Endometrial microvascular endothelial cells (primary cell): ENCODE data around the gene RAD51B. TPM values are rescaled to one million over a fixed set of nuclear protein-coding genes. Genes with fewer than 3 reads are reported as not detected.
"Not testable (repeated sequence)": the region's sequence is repeated elsewhere in the genome, so short reads cannot be mapped to it uniquely, and the experiment has no call there.

Experiments used
- in situ Hi-C: cut with HindIII; loops from 2 replicates; pipeline ENCODE4 v1.10.0; 2017; ENCODE audit warnings: low sequenced_read_pairs, low pct_unique_long_range_greater_than_20kb; ENCODE audit errors: inconsistent ontology term
- total RNA-seq: library from RNA; depleted of rRNA; stranded (reverse); fragments of >200 nt; gene quantifications from one replicate; pipeline ENCODE4 v1.2.3, GENCODE V29; 2015; ENCODE audit errors: inconsistent ontology term

RAD51B gene
- total RNA-seq, 1 donor from 2014 or later: 16.4 TPM

DNA sequence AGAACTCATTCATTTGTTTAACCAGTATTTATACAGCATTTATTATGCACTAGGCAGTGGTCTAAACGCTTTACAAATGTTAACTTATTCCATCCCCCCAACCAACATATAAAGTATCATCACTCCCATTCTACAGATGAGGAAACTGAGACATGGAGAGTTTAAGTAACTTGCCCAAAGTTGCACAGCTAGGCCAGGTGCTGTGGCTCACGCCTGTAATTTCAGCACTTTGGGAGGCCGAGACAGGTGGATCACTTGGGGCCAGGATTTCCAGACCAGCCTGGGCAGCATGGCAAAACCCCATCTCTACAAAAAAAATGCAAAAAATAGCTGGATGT lies 935.4 kb downstream of the RAD51B start:
- in situ Hi-C loops: no loop called here

DNA sequence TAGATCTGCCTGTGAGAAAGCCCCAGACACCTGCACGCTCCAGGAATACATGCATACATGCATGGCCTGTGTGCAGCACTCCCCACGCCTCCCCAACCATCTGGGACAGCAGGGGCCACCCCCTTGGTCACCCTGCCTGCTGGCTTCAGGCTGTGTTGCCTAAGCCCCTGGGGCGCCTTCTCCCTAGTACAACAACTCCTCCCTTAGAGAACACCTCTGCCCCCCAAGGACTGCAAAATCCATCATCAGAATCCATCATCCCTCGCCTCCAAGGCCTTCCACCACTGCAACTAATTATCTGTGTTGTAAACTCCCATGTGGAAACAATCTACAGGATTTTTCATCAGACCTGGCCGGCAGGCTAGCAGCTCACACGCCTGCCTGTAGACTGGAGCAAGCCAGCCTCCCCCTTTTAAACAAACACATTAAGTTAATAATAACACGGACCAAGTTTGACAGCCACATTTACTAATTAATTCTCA lies 936.5 kb downstream of the RAD51B start:
- in situ Hi-C loops: no loop called here

DNA sequence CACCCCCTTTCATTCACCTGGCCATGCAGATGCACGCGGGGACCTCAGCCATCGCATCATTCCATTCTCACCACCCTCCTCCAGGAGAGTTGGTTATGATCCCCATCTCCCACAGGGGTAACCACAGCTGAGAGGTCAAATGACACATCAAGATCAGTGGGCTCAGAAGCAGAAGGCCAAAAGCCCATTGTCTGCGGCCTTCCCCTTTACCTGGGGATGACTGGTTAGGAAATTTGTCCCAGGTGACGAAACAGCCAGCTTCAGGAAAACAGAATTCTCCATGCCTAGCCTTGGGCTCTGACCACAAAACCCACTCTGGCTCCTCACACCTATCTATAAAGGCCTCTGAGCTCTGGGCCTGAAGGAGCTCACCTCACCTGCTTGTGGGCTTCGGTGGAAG lies 937.2 kb downstream of the RAD51B start:
- in situ Hi-C loops: no loop called here

DNA sequence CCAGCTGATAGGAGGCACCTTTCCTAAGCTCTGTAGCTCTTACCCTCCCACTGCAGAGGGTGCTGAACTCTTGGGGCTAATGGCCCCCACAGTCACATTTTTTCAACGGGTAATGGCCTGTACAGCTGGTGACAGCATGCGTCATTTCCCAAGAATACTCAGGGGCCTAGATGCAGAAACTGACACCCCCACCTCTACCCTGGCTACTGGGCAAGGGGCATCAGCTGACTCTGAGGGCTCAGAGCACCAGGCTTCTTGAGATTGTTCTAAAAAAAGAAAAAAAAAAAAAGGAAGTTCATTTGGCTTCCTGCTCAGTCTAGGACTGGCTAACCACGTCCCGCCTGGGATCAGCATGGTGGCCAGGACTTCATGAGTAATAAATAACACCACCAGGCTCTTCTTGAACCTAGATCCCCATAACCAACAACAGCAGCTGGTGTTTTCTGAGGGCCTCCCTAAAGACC lies 938.1 kb downstream of the RAD51B start:
- in situ Hi-C loops: no loop called here

DNA sequence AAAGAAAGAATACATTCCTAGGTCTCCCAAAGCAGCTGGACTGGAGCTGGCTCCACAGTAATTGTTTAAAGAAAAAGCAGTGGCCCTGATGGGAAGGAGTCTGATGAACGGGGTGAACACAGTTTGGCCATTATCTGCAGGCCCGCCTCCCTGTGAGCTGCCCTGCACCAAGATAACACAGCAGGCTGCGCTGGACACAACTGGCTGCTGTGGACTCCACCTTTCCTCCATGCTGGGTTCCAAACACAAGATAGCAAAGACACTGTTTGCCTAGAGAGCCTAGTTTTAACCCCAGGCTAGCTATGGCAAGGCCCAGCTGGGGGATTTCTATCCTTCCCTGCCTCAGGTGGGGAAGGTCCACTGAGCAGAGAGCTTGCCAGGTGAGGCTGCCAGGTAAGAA lies 938.7 kb downstream of the RAD51B start:
- in situ Hi-C loops: no loop called here

DNA sequence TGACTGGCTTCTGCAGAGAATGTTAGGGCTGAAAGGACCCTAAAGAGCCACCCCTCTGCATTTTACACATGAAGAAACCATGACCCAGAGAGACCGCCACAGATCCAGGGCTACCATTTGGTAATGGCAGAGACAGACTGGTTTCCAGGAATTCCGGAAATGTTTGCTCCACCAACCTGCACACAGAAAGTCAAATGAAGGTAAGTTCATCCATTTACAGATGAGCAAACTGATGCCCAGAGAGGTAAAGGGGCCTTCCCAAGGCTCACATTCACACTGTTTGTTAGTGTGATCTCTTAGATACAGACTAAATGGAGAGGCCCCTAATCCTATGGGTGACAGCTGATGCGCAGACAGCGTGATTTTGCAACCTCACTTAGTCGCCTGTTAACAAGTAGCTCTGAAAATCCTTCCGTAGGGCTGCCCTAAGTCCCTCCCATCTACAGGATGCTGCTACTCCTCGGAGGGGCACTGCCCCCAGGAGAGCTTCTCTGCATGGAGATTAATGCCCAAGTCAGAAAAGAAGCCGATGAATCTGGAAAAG lies 939.5 kb downstream of the RAD51B start:
- in situ Hi-C loops: no loop called here

DNA sequence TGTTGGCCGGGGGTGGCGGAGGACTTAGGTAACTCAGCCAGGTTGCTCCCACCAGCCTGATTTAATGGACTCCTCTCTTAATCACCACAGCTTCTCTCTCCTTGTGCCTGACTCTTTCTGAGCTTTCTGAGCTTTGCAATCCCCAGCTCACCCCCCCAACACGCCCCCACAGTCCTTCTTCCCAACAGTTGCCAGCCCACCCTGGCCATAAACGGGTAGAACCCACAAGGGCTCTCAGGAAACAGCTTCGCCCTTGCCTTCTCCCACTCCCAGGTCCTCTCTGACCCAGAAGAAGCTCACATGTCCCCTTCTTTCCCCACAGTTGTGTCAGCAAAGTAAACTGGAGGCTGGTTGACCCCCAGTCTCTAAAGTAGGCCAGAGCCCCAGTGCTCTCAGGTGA lies 940.4 kb downstream of the RAD51B start:
- in situ Hi-C loops: no loop called here

DNA sequence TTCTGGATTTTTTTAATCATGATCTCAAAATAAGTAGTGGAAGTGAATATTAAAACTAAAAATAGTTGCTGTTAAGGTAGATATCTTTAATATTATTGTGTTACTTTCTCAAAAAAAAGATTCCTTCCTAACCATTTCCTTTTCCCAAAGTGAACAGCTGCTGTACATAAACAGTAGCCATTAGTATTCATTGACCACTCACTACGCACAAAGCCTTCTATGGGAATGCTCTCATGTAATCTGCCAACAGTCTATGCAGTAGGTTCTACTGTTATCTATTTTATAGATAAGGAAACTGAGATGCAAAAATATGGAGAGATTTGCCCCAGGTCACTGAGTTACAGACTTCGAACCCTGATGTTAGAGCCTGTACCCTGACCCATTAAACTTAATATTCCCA lies 941.2 kb downstream of the RAD51B start:
- in situ Hi-C loops: no loop called here

DNA sequence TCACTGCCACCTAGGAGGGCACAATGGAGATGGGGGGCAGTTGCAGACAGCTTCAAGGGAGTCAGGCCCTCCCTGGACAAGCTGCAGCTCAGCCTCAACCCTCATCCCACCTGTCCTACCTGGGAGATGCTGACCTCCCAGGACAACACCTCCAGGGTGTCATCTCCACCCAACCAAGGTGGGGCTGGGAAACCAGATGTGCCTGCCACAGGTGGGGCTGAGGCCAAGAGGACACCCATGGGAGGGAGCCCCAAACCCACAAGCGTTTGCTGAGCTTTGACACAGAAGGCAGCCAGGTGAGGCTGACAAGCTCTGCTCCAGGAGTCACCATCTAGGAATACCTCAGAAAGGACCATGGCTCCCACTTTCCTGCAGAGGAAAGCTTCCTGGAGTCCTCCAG lies 941.8 kb downstream of the RAD51B start:
- in situ Hi-C loops: no loop called here

DNA sequence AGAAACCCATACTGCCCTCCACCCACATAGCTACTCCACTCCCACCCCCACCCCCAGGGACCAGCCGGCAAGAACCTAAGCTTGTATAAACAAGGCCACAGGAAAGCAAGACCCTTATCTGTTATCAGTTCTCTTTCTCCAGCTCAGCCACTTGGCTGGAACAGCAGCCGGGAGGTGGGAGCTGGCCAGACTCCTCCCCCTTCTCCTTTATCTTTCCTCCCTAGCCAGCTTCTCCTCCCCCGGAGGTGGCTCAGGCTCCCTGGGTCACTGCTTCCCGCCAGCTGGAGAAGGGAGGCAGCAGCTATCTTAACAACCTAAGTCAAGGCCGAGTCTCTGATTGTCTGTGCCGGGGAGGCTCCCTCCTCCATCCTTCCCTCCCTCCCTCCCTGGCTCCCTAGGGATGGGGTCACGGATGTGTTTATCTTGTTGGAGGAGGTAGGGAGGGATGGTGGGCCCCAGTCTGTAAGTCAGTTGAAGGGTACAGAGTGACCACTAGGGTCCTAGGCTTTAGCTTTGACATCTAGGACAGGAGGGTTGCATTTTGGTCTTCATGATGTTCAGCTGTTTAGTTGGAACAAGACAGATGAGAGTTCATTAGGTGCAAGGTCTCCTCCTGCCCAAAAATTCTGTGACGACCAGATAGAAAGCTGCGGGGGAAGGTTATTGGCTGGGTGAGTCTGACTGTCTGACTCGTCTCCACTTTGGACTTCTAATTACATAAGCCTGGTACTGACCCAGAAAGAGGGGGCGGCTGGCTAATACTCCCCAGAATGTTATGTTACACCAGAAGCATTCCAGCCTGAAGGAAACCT lies 943.6 kb downstream of the RAD51B start:
- in situ Hi-C loops: no loop called here

DNA sequence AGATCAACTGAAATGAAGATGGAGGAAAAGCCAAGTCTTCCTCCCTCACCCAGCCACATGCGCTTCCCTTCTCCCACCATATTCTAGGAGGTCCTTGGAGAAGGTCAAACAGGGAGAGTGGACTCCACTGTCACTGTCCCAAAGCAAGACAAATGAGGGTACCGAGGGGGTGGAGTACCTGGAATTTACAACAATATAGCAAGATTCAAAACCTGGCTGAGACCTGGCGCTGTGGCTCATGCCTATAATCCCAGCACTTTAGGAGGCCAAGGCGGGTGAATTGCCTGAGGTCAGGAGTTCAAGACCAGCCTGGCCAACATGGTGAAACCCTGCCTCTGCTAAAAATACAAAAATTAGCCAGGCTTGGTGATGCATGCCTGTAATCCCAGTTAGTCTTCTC lies 944.3 kb downstream of the RAD51B start:
- in situ Hi-C loops: not testable (repeated sequence)

DNA sequence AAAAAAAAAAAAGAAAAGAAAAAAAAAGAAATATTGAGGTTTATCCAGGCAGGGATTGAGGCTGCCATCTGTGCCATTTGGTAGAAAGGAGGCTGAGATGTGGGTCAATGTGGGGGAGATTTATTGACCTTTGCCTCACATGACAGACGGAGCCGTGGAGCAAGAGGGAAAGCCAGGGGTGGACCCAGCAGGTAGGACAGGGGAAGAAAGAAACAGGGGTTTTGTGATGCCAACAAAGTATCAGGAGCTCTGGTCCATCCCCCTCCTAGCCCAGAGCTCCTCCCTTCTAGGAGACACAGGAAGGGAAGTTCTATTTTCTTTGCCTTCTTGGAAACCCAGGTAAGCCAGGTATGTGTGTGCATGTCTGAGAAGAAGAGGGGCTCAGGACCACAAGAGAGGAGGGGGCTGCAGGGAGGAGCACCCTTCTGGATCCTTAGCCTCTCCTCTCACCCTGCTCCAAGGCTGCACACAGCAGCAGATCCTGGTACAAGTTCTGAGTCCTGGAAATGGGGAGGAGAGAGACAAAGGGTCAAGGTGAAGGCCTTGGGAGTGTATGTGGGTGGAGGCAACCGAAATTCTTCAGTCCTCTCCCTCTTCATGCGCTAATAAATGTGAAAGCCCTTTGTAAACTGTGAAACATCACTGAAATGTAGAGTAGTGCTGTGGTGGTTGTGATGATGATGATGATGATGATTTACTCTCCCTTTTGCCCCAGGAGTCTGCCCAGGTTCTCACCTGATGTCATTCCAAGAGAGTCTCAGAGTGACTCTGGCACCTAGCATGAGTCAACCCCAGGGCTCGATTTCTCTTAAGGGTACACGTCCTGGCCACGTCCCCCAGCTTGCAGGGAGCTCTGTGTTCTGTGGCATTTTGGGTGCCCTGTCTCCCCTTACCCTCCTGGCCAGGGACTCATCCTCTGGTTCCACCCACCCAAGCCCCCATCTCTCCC lies 947.0 kb downstream of the RAD51B start:
- in situ Hi-C loops: no loop called here

DNA sequence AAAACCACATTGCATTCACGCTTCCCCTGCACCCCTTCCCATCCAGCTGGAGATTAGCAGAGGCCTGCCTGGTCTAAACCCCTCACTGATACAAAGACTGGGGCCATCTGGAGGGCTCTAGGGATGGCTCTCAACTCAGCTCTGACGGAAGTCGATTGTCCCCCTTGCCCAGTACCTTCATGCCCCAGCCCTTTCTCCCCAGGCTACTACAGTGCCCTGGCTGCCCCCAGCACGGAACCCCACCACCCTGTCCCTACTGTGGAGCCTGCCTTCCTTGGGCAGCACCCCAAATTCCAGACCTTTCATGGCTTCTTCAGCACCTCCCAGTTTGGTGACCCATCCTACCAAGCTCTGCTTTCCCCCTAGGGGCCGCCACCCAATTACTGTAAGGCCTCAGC lies 947.7 kb downstream of the RAD51B start:
- in situ Hi-C loops: no loop called here

DNA sequence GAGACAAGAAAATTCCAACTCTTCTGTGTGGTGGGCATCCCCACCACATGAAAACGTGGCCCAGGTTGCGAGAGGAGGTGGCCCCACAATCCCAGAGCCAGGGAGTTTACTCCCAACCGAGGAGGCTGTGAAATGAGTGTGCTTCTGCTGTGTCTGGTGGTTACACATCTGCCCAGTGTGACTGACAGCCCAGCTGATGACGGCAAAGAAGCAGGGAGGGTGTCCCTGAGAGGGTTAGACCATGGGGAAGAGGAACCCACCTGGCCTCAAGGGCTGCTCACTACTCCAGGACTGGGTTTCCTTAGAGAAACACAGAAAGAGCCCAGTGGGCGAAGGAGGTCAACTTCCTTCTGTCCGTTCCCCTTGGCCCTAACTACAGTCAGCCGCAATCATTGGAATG lies 948.7 kb downstream of the RAD51B start:
- in situ Hi-C loops: no loop called here

DNA sequence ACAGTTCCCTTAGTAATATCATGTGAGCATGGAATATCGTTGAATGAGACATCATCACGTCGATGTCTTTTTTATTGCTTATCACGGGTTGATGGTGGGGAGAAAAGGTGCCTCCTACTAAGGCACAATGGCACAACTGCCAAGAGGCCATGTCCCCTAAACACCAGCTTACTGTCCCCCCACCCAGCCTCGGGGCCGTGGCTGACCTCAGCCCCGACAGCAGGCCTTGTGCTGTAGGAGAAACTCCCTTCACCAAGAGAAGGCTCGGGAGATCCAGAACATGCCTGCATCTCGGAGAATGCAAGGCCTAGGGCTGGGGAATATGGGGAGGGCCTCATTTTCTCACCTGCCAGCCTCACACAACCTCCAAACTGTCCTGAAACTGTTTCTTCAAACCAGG lies 950.5 kb downstream of the RAD51B start:
- in situ Hi-C loops: no loop called here

DNA sequence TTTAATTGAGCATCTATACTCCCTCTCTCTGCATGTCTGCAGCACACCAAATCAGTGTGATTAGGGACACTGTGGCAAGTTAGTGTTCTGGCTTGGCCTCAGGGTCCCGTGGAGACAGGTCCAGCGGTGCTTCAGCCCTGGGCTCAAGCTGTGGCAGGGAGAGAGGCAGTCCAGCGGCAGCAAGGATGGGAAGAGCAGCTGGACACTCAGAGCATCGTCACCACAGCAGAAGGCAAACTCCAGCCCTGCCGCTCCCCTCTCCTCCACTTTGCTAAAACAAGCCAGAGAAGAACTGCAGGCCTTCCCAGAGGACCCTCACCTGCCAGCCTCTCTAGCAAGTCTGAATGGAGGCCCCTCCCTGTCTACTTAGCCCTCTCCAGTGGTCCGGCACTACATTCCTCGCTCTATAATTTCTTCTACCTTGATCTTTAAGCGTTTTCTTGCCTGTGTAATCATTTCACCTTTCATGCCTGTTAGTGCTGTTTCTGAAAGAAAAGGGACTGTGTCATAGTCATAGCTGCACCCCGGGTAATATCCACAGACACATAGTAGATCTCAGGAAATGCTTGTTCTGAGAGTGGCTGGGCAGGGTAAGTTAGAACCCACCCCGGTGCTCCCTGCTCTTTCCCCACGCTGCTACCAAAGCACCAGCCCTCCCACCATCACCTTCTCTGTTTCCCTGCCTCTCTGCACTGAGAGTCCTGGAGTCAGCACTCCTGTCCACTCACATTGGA lies 951.1 kb downstream of the RAD51B start:
- in situ Hi-C loops: no loop called here

DNA sequence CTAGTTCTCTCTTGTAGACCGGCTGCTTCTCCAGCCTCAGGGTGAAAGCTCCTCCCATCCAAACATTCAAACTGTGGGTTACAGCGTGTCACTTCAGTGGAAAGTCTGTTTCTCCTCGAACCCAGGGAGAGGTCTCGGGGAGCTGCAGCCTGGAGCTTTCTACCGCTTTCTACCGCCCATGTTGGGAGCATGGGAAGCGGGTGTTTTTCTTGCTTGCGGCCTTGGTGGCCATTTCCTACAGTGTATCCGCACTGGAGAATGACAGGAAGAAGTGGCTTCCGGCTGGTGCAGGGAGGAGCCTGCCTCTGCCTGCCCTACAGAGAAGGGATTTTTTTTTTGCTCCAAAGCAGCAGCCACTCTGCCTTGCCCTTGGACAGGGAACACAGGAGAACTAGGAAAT lies 952.1 kb downstream of the RAD51B start:
- in situ Hi-C loops: no loop called here

DNA sequence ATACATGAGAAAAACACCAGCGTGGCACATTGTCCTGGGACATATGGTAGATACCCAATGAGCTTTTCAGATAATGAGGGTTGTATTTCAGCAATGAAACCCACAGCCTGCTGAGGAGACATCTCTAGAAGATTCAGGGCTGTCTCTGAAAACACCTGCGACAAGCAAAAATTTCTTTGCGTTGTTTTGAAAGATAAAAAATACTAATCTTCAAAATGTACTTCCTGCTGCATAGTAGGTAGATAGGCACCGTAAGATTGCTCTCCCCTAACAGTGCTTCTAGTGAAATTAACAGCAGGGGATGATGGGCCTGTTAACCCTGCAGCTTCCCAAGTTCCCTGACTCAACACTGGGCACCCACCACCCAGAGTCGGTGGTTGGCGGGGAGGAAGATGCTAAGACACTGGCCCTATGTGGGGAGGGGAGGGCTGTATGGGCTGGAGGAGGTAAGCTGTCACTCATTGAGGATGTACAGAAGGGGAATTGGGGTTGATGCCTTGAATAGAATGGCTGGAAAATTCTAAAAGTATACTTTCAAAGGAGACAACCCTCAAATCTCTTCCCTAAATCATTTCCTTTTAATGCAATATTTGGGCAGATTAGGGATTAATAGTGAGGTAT lies 953.3 kb downstream of the RAD51B start:
- in situ Hi-C loops: no loop called here
